Fibroblast of skin of left quadriceps (primary cell): Measurements from ENCODE around the gene PPP1R37.

Experiments used
- DNase-seq, 2 experiments: peaks; one replicate each; pipeline ENCODE4 v3.0.0-alpha.2; 2013; ENCODE audit warnings: low read depth in 2 of 2

The PPP1R37 gene

DNA sequence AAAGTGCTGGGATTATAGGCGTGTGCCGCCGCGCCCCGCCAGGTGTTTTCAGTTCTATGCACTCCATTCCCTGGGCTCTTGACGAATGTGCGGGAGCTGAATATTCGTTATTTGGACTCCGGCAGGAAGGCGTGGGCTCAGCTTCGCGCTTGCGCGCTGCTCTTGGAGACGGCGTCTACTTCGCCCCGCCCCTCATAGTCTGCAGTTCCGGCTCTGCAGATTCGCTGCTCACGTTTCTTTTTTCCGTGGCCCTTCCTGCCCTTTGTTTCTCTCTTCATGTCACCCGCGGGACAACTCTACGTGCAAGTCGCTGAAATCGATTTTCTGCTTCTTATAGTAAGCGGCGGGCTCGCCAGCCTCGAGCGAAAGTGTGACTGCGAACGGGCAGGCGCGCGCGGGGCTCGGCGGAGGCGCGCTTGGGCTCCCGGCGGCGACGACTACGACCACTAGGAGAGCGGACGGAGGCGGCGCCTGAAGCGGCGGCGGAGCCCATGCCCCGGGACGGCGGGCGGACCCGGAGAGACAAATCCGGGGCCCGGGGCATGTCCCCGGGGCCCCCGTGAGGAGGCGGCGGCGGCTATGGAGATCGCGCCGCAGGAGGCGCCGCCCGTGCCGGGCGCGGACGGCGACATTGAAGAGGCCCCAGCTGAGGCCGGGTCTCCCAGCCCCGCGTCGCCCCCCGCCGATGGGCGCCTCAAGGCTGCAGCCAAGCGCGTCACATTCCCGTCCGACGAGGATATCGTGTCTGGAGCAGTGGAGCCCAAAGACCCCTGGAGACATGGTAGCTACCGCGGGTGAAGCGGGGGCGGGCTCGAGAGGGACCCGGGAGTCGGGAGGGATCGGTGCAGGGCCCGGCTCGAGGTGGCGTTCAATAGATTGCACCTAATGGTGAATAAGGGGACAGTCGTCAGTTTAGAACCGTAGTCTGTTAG is at the start of gene PPP1R37:
Gene PPP1R37 (plus strand): TSS at position 433 of the 932 bp plus-strand sequence. CDS start 147 bp downstream, at position 580.
- DNase-seq = peak; percentile 95 to 96

- no peak for DNase-seq
Observed at GRCh38 chr19:45045671-45046353, 47.2 kb upstream of the PPP1R37 start.

DNA sequence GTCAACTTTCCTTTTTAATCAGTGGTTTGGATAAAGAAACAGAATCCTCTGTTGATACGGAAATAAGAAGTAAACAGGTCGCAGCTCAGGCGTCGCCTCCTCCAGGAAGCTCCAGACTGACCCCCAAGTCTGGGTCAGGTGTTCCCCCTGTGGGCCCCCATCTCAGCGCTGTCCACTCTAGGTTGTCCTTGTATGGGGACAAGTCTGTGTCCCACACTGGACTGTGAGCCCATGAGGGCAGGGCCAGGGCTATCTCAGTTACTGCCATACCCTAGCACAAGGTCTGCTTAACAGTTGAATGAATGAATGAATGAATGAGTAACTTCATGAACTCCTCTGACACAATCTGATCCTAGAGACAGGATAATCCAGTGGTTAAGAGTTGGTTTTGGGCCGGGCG is 46.6 kb upstream of the PPP1R37 start:
- no peak for DNase-seq

DNA sequence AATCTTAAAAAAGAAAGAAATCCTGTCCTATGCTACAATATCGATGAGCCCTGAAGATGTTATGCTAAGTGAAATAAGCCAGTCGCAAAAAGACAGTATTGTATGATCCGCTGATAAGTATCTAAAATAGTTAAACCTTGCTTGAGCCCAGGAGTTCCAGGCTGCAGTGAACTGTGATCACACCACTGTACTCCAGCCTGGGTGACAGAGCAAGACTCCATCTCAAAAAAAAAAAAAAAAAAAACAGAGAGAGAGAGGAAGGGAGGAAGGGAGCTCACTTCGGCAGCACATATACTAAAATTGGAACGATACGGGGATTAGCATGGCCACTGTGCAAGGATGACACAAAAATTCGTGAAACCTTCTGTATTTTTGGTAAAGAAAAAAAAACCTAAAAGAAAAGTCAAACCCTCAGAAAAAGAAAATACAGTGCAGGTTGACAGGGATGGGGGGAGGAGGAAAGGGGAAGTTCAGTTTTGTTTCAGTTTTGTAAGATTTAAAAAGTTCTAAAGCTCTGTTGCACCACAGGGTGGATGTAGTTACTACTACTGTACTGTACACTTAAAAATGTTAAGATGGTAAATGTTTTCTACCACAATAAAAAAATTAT is 45.7 kb upstream of the PPP1R37 start:
- no peak for DNase-seq

DNA sequence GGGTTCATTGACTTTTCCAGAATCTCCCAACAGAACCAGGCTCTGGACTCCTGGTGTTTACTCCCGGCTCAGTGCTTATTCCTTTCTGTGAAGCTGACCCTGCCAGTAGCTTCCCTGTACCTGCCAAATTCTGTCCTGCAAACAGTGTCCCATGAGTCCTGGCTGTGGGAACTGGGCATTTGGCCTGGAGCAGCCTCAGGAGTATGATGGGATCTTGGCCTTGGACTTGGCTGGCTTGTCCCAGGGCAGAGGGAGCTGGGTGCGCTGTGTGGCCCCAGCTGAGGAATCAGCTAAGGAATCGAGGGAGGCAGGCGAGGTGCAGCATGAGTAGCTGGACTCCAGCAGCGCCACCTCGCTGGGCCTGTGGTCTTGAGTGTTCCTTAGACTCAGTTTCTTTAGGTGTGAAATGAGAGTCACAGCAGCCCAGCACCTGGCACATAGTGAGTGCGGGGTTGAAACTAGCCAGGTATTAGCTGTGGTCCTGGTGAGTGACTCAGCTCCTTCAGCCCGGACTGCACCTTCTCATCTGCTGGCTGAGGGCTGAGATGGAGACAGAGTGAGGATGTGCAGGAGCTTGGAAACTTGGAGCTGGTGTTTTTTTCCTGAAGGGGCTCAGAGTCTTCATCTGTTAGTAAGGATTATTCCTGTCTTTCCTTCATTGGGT is 43.8 kb upstream of the PPP1R37 start:
- no peak for DNase-seq

DNA sequence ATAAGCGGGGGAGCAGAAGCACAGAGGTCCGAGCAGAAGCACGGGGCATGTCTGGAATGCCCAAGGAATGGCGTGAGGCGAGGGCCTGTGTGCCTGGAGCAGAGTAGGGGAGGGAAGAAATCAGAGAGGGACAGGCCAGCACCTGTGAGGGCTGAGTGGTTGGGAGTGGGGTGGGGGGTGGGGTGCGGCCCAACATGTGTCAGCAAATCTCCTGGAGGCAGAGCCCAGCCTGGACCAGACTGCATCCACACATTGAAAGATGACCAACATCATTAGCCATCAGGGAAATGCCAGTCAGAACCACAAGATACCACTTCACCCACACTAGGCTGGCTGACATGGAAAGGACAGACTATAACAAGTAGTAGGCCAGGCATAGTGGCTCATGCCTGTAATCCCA is 42.9 kb upstream of the PPP1R37 start:
- DNase-seq = no peak

DNA sequence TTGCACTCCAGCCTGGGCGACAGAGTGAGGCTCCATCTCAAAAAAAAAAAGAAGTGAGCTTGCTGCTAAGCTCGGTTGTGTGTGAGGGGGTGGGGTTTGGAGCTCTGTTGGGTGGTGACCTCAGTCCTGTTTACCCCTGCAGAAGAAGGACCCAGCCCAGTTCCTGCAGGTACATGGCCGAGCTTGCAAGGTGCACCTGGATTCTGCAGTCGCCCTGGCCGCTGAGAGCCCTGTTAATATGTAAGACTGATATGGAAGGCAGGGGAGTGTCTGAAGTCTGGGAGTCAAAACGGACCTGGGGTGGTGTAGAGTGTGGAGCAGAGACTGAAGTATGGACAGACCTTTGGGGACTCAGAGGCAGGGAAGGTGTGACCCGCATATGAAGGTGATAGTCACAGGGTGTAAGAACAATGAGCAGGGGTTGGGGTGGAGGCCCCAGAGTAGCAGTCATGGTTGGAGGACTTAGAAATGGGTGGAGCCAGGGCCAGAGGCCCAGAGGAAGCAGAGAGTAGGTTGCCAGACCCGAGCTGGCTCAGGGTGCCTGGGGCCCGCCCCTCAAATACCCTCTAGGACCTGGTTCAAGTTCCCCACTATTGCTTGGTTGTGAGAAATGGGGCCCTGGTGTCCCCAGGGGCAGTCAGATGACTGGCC is 40.9 kb upstream of the PPP1R37 start:
- DNase-seq = no peak

GRCh38 chr19:45056831-45057230 is 36.1 kb upstream of the PPP1R37 start:
- DNase-seq = no peak

GRCh38 chr19:45057444-45057843 is 35.5 kb upstream of the PPP1R37 start:
- DNase-seq = no peak

GRCh38 chr19:45058622-45059159 is 34.3 kb upstream of the PPP1R37 start:
- no peak for DNase-seq

GRCh38 chr19:45059258-45059965 is 33.6 kb upstream of the PPP1R37 start:
- peak; percentile 19 to 22 for DNase-seq

DNA sequence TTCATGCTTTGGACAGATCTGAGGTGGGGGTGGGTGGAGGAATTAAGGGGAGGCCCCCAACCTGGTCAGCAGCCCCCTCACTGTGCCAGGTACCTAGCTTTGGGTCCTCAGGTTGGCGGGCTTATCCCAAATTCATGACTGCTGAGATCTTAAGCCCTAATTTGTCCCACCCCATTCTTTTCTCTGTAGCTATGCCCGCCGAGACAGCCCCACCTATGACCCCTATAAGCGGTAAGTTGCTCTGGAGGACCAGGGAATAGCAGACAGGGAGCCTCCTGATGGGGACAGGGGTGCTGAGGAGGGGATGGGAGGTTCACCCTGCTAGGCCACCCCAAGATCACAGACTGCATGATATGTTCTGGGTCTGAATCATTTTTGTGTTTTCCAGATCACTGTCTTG is 31.0 kb upstream of the PPP1R37 start:
- DNase-seq = no peak

- DNase-seq = no peak
Observed at GRCh38 chr19:45063851-45064801, 28.9 kb upstream of the PPP1R37 start.

GRCh38 chr19:45066921-45067661 is 25.9 kb upstream of the PPP1R37 start:
- DNase-seq = no peak

DNA sequence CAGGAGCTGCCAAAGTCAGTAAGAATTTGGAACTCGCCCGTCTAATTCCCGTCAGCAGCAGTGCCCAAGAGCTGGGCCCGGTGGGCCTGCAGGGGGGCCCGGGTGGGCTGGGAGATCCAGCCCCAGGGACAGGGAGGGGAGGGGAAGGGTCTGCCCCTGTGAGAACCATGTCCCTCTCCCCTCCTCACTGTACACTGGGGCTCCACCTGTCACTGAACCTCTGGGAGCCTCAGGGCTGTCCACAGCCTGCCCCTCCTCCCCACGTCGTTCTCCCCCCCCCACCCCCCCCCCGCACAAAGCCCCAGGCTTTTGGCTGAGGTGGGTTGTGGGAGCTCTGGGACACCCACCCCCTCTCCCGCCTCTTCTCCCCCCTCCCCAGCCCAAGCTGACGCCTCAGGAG is 24.9 kb upstream of the PPP1R37 start:
- no peak for DNase-seq

- no peak for DNase-seq
Observed at GRCh38 chr19:45069056-45069455, 23.9 kb upstream of the PPP1R37 start.

DNA sequence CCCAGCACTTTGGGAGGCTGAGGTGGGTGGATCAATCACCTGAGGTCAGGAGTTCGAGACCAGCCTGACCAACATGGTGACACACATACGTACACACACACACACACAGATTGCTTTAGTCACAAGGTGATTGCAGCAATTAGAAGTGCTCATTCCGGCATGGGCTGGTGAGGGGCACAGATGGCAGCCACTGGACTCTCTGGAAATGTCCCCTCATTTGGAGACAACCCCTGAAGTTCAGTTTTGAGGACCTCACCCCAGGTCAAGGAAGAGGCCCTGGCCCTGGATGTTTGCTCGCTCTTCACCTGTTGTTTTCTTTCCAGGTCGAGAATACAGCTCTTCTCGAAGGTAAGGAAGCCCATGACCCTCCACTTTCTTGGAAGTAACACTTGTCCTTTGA is 22.8 kb upstream of the PPP1R37 start:
- DNase-seq = no peak

- DNase-seq = no peak
Observed at GRCh38 chr19:45070861-45071544, 22.0 kb upstream of the PPP1R37 start.
